ENCODE data around the gene EDA. TPM values are rescaled to one million over a fixed set of nuclear protein-coding genes. Genes with fewer than 3 reads are reported as not detected.

EDA gene
- total RNA-seq, 1 donor from 2014 or later, result 6.8 TPM

DNA sequence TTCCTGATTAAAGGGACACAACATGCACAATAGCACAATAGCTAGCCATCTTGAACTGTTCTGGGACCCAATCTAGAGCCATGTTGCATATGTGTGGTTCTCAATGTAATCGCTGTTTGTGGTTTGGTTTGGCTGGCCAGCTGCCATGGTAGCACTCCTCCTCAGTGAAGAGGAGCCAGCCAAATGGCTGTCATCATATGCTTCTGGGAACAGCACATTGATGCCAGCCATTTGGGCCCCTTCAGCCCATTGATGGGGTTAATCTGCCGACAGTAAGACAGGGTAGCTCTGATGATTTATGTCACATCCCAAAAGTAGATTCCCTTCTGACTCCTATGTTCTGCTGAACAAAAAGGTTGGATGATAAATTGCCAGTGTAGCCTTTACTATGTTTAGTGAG, 385.4 kb downstream of the EDA start:
- Histone ChIP-seq H2AFZ (replicated peaks) (no peak overlapping the region), H3K4me2 (no peak overlapping the region), H3K36me3 (no peaks in the 10 kb centered on the region), H3K4me3 (no peak overlapping the region), H3K4me1 (no peaks in the 10 kb centered on the region), H3K9ac (no peak overlapping the region), H4K20me1 (ENCODE audit: low read depth) (no peaks in the 10 kb centered on the region), H3K79me2 (ENCODE audit: low read depth) (no peaks in the 10 kb centered on the region), H3K9me3 (ENCODE audit: low read depth) (no peaks in the 10 kb centered on the region), H3F3A (ENCODE audit: low read depth) (no peaks in the 10 kb centered on the region), H3K27me3 (no peaks in the 10 kb centered on the region), H3K27ac (no peak overlapping the region)
- TF ChIP-seq, protein P1, sequence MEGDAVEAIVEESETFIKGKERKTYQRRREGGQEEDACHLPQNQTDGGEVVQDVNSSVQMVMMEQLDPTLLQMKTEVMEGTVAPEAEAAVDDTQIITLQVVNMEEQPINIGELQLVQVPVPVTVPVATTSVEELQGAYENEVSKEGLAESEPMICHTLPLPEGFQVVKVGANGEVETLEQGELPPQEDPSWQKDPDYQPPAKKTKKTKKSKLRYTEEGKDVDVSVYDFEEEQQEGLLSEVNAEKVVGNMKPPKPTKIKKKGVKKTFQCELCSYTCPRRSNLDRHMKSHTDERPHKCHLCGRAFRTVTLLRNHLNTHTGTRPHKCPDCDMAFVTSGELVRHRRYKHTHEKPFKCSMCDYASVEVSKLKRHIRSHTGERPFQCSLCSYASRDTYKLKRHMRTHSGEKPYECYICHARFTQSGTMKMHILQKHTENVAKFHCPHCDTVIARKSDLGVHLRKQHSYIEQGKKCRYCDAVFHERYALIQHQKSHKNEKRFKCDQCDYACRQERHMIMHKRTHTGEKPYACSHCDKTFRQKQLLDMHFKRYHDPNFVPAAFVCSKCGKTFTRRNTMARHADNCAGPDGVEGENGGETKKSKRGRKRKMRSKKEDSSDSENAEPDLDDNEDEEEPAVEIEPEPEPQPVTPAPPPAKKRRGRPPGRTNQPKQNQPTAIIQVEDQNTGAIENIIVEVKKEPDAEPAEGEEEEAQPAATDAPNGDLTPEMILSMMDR (IDR thresholded peaks at IDR 0.05), result no peak
- TF ChIP-seq EZH2 (IDR thresholded peaks at IDR 0.05) (no peak), EZH2phosphoT487 (IDR thresholded peaks at IDR 0.05) (no peak)
- peaks cover 5% of the 10 kb centered on the region for H3K9me3 Mint-ChIP-seq
- H3K4me1 Mint-ChIP-seq, result no peaks in the 10 kb centered on the region
- no peak overlapping the region for H3K27ac Mint-ChIP-seq
- no peaks in the 10 kb centered on the region for H3K27me3 Mint-ChIP-seq (ENCODE audit: insufficient read depth, low read depth)
- H3K4me3 Mint-ChIP-seq, result no peak overlapping the region
- H3K36me3 Mint-ChIP-seq, result no peaks in the 10 kb centered on the region
- no peak for DNase-seq (ENCODE audit: low spot score)

DNA sequence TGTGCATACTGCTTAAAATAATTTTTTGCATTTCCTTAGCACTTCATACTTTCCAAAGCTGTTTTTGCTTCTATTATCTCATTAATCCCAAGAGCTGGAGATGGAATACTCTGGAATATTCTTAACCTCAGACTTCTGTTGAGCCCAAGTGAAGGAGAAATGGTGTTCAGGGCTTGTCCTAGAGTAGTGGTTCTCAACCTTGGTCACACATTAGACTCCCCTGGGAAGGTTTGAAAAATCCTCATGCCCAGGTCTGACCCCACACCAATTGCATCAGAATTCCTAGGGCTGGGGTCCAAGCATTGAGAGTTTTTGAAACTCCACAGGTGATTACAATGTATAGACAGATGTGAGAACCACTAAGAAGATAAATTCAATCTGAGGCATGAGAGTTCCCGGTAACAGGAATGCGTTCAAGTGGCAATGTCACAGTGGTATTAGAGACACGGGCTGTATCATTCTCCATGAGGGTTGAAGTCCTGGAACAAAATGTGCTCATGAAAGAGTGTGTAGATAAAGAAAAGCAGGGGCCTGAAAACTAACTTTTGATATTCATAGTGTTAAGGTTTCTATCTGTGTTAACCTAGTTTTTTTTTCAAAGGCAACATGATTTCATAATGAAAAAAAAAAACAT, 385.9 kb downstream of the EDA start:
- Histone ChIP-seq H3K36me3 (no peaks in the 10 kb centered on the region), H3K27ac (no peak overlapping the region), H3K9me3 (ENCODE audit: low read depth) (no peaks in the 10 kb centered on the region), H3K79me2 (ENCODE audit: low read depth) (no peaks in the 10 kb centered on the region), H2AFZ (replicated peaks) (no peak overlapping the region), H3K9ac (no peak overlapping the region), H4K20me1 (ENCODE audit: low read depth) (no peaks in the 10 kb centered on the region), H3K27me3 (no peaks in the 10 kb centered on the region), H3F3A (ENCODE audit: low read depth) (no peaks in the 10 kb centered on the region), H3K4me2 (no peak overlapping the region), H3K4me1 (no peaks in the 10 kb centered on the region), H3K4me3 (no peak overlapping the region)
- H3K27ac Mint-ChIP-seq, result no peak overlapping the region
- H3K9me3 Mint-ChIP-seq, result peaks cover 5% of the 10 kb centered on the region
- H3K4me3 Mint-ChIP-seq, result no peak overlapping the region
- H3K27me3 Mint-ChIP-seq (ENCODE audit: insufficient read depth, low read depth), result no peaks in the 10 kb centered on the region
- H3K4me1 Mint-ChIP-seq, result no peaks in the 10 kb centered on the region
- DNase-seq (ENCODE audit: low spot score), result no peak
- TF ChIP-seq EZH2 (IDR thresholded peaks at IDR 0.05) (no peak), EZH2phosphoT487 (IDR thresholded peaks at IDR 0.05) (no peak)
- H3K36me3 Mint-ChIP-seq, result no peaks in the 10 kb centered on the region

DNA sequence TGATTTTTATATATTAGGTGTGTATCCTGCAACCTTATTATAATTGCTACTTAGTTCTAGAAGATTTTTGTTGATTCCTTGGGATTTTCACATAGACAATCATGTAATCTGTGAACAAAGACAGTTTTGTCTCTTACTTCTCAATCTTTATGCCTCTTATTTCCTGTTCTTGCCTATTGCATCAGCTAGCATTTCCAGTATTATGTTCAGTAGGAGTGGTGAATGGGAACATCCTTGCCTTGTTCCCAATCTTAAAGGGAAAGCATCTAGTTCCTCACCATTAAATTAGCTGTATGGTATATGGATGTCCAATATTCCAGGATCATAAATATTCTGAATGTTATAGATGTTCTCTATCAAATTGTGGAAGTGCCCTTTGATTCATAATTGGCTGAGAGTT, 392.0 kb downstream of the EDA start:
- DNase-seq (ENCODE audit: low spot score), result no peak
- Mint-ChIP-seq H3K4me3 (no peak overlapping the region), H3K4me1 (no peaks in the 10 kb centered on the region), H3K36me3 (no peaks in the 10 kb centered on the region), H3K9me3 (no peaks in the 10 kb centered on the region), H3K27ac (no peak overlapping the region), H3K27me3 (ENCODE audit: insufficient read depth, low read depth) (no peaks in the 10 kb centered on the region)
- no peaks in the 10 kb centered on the region for H3K79me2 ChIP-seq (ENCODE audit: low read depth)
- H3K27ac ChIP-seq, result no peak overlapping the region
- no peaks in the 10 kb centered on the region for H3K36me3 ChIP-seq
- no peak overlapping the region for H3K4me3 ChIP-seq
- H3K9me3 ChIP-seq (ENCODE audit: low read depth), result peaks cover 3% of the 10 kb centered on the region
- TF ChIP-seq, protein P1 (IDR thresholded peaks at IDR 0.05), result no peak
- TF ChIP-seq EZH2phosphoT487 (IDR thresholded peaks at IDR 0.05), result no peak
- TF ChIP-seq EZH2 (IDR thresholded peaks at IDR 0.05), result no peak
- H3K27me3 ChIP-seq, result no peaks in the 10 kb centered on the region
- H3K4me1 ChIP-seq, result no peaks in the 10 kb centered on the region
- no peak overlapping the region for H3K4me2 ChIP-seq
- no peaks in the 10 kb centered on the region for H3F3A ChIP-seq (ENCODE audit: low read depth)
- H3K9ac ChIP-seq, result no peak overlapping the region
- H4K20me1 ChIP-seq (ENCODE audit: low read depth), result no peaks in the 10 kb centered on the region
- no peak overlapping the region for H2AFZ ChIP-seq (replicated peaks)

DNA sequence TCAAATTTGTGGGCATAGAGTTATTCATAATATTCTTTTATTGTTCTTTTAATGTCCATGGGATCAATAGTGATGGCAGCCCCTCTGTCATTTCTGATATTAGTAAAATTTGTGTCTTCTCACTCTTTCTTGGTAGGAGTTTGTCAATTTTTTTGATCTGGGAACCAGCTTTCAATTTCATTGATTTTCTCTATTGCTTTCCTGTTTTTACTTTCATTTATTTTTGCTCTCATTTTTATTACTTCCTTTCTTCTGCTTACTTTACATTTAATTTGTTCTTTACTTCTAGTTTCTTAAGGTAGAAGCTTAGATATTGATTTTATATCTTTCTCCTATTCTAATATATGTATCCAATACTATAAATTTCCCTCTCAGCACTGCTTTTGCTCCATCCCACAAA, 393.1 kb downstream of the EDA start:
- Histone ChIP-seq H3K27ac (no peak overlapping the region), H2AFZ (replicated peaks) (no peak overlapping the region), H3K4me1 (no peaks in the 10 kb centered on the region), H3K79me2 (ENCODE audit: low read depth) (no peaks in the 10 kb centered on the region), H3F3A (ENCODE audit: low read depth) (no peaks in the 10 kb centered on the region), H3K4me3 (no peak overlapping the region), H3K27me3 (no peaks in the 10 kb centered on the region), H3K9ac (no peak overlapping the region), H3K4me2 (no peak overlapping the region), H4K20me1 (ENCODE audit: low read depth) (no peaks in the 10 kb centered on the region), H3K9me3 (ENCODE audit: low read depth) (peaks cover 3% of the 10 kb centered on the region), H3K36me3 (no peaks in the 10 kb centered on the region)
- Mint-ChIP-seq H3K4me1 (no peaks in the 10 kb centered on the region), H3K27ac (no peak overlapping the region), H3K9me3 (no peaks in the 10 kb centered on the region), H3K4me3 (no peak overlapping the region), H3K36me3 (no peaks in the 10 kb centered on the region), H3K27me3 (ENCODE audit: insufficient read depth, low read depth) (no peaks in the 10 kb centered on the region)
- no peak for DNase-seq (ENCODE audit: low spot score)
- TF ChIP-seq EZH2phosphoT487 (IDR thresholded peaks at IDR 0.05) (no peak), EZH2 (IDR thresholded peaks at IDR 0.05) (no peak)
- TF ChIP-seq, protein P1 (IDR thresholded peaks at IDR 0.05), result no peak
